ENCODE measurements around the gene CRKL. TPM values are rescaled to one million over a fixed set of nuclear protein-coding genes. Genes with fewer than 3 reads are reported as not detected.

Gene CRKL
- total RNA-seq, 1 experiment from 2014 or later, result 82.5 TPM

GRCh38 chr22:20996598-20997535, 79.7 kb downstream of the CRKL start:
- H3K4me1 ChIP-seq (ENCODE audit: insufficient read depth, low read length, poor library complexity, severe bottlenecking), result peaks cover 13% of the 10 kb centered on the region
- H3K36me3 ChIP-seq (ENCODE audit: insufficient read depth, low read length, poor library complexity, severe bottlenecking), result peaks cover 29% of the 10 kb centered on the region
- H3K27ac ChIP-seq (ENCODE audit: low read depth, low read length, poor library complexity, severe bottlenecking), result no peak overlapping the region
- CTCF ChIA-PET, result no interaction called here
- POLR2A ChIA-PET (ENCODE audit: low non-redundant PET), result no interaction called here
- intact Hi-C loops (cut with micrococcal nuclease; ENCODE audit: unreplicated experiment), result no loop called here
- no peak for TF ChIP-seq EZH2 (IDR thresholded peaks at IDR 0.05; ENCODE audit: borderline replicate concordance, low read depth, low read length, poor library complexity, severe bottlenecking)
- no peak for TF ChIP-seq CTCF (conservative IDR thresholded peaks at IDR 0.05; ENCODE audit: low read depth, low read length)
- no peak overlapping the region for H3K4me3 ChIP-seq (ENCODE audit: low read depth, low read length, poor library complexity, severe bottlenecking)
- no peak for DNase-seq (ENCODE audit: low spot score)
- H3K9me3 ChIP-seq (ENCODE audit: low read depth, low read length, poor library complexity, severe bottlenecking), result no peaks in the 10 kb centered on the region
- no peaks in the 10 kb centered on the region for H3K27me3 ChIP-seq (replicated peaks; ENCODE audit: insufficient read depth, low read depth, low read length, poor library complexity)
- no TSS peak for BruUV-seq (replicated peaks)

GRCh38 chr22:20997536-20998257, 80.5 kb downstream of the CRKL start:
- no peaks in the 10 kb centered on the region for H3K9me3 ChIP-seq (ENCODE audit: low read depth, low read length, poor library complexity, severe bottlenecking)
- peaks cover 13% of the 10 kb centered on the region for H3K4me1 ChIP-seq (ENCODE audit: insufficient read depth, low read length, poor library complexity, severe bottlenecking)
- no peak overlapping the region for H3K27ac ChIP-seq (ENCODE audit: low read depth, low read length, poor library complexity, severe bottlenecking)
- no peaks in the 10 kb centered on the region for H3K27me3 ChIP-seq (replicated peaks; ENCODE audit: insufficient read depth, low read depth, low read length, poor library complexity)
- H3K4me3 ChIP-seq (ENCODE audit: low read depth, low read length, poor library complexity, severe bottlenecking), result no peak overlapping the region
- peaks cover 21% of the 10 kb centered on the region for H3K36me3 ChIP-seq (ENCODE audit: insufficient read depth, low read length, poor library complexity, severe bottlenecking)
- no peak for DNase-seq (ENCODE audit: low spot score)
- intact Hi-C loops (cut with micrococcal nuclease; ENCODE audit: unreplicated experiment), result no loop called here
- ChIA-PET CTCF (no interaction called here), POLR2A (ENCODE audit: low non-redundant PET) (no interaction called here)
- BruUV-seq (replicated peaks), result no TSS peak
- no peak for TF ChIP-seq CTCF (conservative IDR thresholded peaks at IDR 0.05; ENCODE audit: low read depth, low read length)
- TF ChIP-seq EZH2 (IDR thresholded peaks at IDR 0.05; ENCODE audit: borderline replicate concordance, low read depth, low read length, poor library complexity, severe bottlenecking), result no peak

GRCh38 chr22:20998411-20999336, 81.5 kb downstream of the CRKL start:
- TF ChIP-seq EZH2 (IDR thresholded peaks at IDR 0.05; ENCODE audit: borderline replicate concordance, low read depth, low read length, poor library complexity, severe bottlenecking) (no peak), CTCF (conservative IDR thresholded peaks at IDR 0.05; ENCODE audit: low read depth, low read length) (no peak)
- POLR2A ChIA-PET (ENCODE audit: low non-redundant PET), result no interaction called here
- Histone ChIP-seq H3K27me3 (replicated peaks; ENCODE audit: insufficient read depth, low read depth, low read length, poor library complexity) (no peaks in the 10 kb centered on the region), H3K36me3 (ENCODE audit: insufficient read depth, low read length, poor library complexity, severe bottlenecking) (peaks cover 21% of the 10 kb centered on the region), H3K9me3 (ENCODE audit: low read depth, low read length, poor library complexity, severe bottlenecking) (no peaks in the 10 kb centered on the region), H3K4me3 (ENCODE audit: low read depth, low read length, poor library complexity, severe bottlenecking) (no peak overlapping the region), H3K4me1 (ENCODE audit: insufficient read depth, low read length, poor library complexity, severe bottlenecking) (peaks cover 18% of the 10 kb centered on the region), H3K27ac (ENCODE audit: low read depth, low read length, poor library complexity, severe bottlenecking) (no peak overlapping the region)
- CTCF ChIA-PET, result no interaction called here
- no peak for DNase-seq (ENCODE audit: low spot score)
- BruUV-seq (replicated peaks), result no TSS peak
- intact Hi-C loops (cut with micrococcal nuclease; ENCODE audit: unreplicated experiment), result no loop called here

Data from A673 (cell line).